KBM-7 (cell line): ENCODE results near the gene TOE1.
"Not testable (repeated sequence)": the region's sequence is repeated elsewhere in the genome, so short reads cannot be mapped to it uniquely, and the experiment has no call there.

Source experiments
- DNase-seq: peaks from one replicate; pipeline ENCODE4 v3.0.0-alpha.2; 2015
- in situ Hi-C: fragments of 300-500 bp; cut with MboI; formaldehyde crosslinking; loops from 2 replicates; pipeline ENCODE4 v1.14.3; 2020; ENCODE audit warnings: low sequenced_read_pairs, low pct_unique_long_range_greater_than_20kb, mixed read lengths

TOE1 gene

DNA sequence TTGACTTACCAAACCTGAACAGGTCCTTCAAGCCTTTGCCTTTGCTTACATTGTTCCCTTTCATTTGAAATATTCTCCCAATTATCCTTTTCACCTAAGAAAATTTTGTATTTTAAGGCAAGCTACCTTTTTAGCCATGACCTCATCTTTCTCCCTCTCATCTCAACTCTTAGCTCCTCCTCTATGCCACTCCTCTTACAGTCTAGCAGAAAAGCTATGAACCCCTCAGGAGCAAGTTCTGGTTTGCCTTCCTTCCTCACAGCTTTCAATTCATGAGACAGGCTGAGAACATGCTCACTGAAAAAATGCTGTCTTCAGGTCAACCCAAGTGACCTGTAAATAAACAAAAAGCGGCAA, 8.6 kb downstream of the TOE1 start:
- in situ Hi-C loops: no loop called here

DNA sequence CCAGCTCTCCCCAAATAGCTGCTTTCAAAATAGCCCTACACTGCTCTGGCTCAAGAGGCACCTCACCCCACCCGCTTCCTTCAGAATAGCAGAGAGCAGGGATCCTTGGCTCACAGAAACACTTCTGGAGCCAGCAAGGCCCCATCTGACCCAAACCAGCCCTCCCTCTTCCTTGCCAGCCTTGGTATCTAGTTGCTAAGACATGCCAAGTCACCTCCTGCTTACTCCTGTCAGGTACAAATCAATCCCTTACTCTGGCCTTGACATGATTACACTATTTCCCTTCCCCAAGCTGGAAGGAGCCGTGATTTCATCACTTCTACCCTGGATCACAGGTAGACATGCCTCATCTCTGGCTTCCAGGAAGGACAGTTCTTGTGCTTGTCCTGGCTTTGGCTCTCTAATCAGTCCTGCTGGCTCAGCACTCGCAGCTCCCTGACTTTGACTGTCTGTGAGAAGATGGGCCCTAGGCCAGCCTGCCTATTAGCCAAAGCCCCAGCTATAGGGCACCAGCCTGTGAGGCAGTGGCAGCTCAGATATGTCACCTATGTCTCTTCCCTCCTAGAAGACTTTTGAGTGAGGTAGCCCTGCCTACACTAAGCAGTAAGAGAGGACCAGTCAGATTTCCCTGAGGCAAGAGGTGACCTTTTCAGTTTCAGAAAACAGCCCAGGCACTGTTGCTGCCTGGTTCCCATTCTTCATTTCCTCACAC, 9.2 kb downstream of the TOE1 start:
- in situ Hi-C loops: no loop called here
- DNase-seq: no peak

More for the DNA sequence above, 8.6 kb downstream of the TOE1 start:
- no peak for DNase-seq

GRCh38 chr1:45351508-45351907, 11.5 kb downstream of the TOE1 start:
- in situ Hi-C loops: loop anchor here (10.0 kb wide), 1 partner anchor 143 kb away; the partner anchor contains the start of gene TESK2
- DNase-seq: no peak

DNA sequence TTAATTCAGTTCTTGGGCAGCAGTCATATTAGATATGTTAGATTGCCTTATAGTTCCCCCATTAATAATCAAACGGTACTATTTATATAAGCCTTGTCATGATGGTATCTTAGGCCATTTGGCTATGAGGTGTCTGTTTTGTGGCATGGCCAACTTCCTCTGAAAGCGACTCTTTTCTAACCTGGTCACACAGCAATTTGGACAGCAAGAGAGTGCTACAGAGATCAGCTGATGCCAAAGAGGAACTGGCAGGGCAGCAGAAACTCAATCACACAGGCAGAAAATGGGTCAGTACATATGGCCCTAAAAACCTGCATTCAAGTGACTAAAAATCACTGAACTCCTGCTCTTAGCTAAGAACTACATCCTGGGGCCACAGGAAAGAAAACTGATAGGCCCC, 13.7 kb downstream of the TOE1 start:
- in situ Hi-C loops: loop anchor here (10.0 kb wide), 1 partner anchor 141 kb away; the partner anchor contains the start of gene TESK2
- no peak for DNase-seq

DNA sequence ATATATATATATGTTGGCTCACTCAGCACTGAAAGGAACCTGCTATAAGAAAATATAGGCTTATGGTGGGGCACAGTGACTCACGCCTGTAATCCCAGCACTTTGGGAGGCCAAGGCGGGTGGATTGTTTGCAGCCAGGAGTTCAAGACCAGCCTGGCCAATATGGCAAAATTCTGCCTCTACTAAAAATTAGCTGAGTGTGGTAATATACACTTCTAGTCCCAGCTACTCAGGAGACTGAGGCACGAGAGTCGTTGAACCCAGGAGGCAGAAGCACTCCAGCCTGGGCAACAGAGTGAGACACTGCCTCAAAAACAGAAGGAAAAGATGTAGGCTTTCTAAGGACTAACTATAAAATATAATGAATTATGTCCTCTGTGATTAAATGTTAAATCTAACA, 14.9 kb downstream of the TOE1 start:
- in situ Hi-C loops: loop anchor here (10.0 kb wide), 1 partner anchor 140 kb away; the partner anchor contains the start of gene TESK2
- no peak for DNase-seq

GRCh38 chr1:45355683-45356082, 15.7 kb downstream of the TOE1 start:
- no peak for DNase-seq
- in situ Hi-C loops: loop anchor here (10.0 kb wide), 1 partner anchor 139 kb away; the partner anchor contains the start of gene TESK2

DNA sequence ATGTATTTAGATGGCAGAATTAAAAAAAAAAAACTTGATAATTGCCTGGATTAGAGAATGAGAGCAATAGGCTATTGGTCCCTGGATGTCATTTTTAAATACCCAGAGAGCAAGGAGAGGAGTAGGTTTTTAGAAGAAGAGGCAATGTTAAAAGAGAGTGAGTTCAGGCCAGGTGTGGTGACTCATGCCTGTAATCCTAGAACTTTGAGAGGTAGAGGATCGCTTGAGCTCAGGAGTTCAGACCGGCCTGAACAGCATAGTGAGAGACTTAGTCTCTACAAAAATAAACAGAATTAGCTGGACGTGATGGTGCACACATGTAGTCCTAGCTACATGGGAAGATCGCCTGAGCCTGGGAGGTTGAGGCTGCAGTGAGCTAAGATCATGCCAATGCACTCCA, 16.2 kb downstream of the TOE1 start:
- no peak for DNase-seq
- in situ Hi-C loops: loop anchor here (10.0 kb wide), 1 partner anchor 139 kb away; the partner anchor contains the start of gene TESK2

GRCh38 chr1:45359882-45360513, 20.0 kb downstream of the TOE1 start:
- peak; percentile 71 for DNase-seq
- in situ Hi-C loops: loop anchor here (10.0 kb wide), 1 partner anchor 135 kb away; the partner anchor contains the start of gene TESK2

GRCh38 chr1:45360981-45361380, 21.0 kb downstream of the TOE1 start:
- in situ Hi-C loops, DNase-seq: not testable (repeated sequence)

- in situ Hi-C loops: no loop called here
These were observed 24.3 kb downstream of the TOE1 start for GRCh38 chr1:45364294-45364693.

GRCh38 chr1:45365051-45365450, 25.1 kb downstream of the TOE1 start:
- in situ Hi-C loops: no loop called here
- DNase-seq: no peak

More at GRCh38 chr1:45364294-45364693, 24.3 kb downstream of the TOE1 start:
- DNase-seq: no peak

DNA sequence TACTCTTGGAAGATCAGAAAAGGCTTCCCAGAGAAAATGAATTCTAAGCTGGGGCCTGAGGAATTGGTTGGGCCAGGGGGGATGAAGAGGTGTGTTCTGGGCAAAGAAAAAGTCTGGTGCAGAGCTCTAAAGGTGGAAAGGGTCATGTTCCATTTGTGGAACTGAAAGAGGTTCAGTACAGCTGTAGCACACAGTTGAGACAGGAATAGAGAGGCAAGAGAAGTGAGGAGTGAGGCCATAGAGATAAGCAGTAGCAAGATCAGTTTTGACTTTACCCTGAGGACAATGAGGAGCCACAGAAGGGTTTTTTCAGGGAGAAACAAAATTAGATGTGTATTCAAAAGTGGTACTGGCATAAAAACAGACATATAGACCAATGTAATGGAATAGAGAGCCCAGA, 30.6 kb downstream of the TOE1 start:
- in situ Hi-C loops: no loop called here

DNA sequence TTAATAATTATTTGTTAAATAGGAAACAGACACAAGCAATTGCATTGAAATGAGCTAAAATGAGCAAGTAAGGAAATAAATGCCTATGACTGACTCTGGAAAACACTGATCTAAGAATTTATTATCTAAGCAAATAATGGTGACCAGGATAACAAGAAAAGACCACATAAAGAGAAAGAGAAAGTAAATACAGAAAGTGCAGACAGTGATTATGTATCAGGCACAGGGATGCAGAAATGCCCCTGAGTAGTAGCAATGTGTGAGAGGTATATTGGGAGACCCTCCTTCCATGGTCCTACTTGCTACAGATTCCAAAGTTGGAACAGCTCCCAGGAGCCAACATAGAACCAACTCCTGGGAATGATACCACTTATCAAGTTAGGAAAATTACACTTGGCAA, 33.6 kb downstream of the TOE1 start:
- in situ Hi-C loops: no loop called here
- DNase-seq: no peak

More for the DNA sequence above, 30.6 kb downstream of the TOE1 start:
- no peak for DNase-seq

- in situ Hi-C loops: no loop called here
- no peak for DNase-seq
These were observed 35.4 kb downstream of the TOE1 start for GRCh38 chr1:45375104-45376090.

DNA sequence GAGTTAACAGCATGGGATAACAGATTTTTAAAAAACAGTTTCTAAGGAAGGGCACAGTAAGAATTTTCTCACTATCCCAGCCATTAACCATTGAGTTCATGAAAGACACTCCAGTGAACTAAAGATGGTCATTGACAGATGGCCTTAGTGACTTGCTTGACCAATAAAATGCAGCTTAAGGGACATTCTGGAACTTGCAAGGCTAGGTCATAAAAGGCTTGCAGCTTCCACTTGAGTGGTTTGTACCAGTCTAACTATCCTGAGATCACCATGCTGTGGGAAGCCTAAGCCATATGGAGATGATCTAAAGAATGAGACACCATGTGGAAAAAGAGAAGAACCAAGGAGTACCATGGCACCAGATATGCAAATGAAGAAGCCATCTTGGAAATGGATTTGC, 38.2 kb downstream of the TOE1 start:
- in situ Hi-C loops: no loop called here
- DNase-seq: no peak

- DNase-seq: no peak
- in situ Hi-C loops: no loop called here
These were observed 39.6 kb downstream of the TOE1 start for GRCh38 chr1:45379524-45379923.

GRCh38 chr1:45380125-45380524, 40.2 kb downstream of the TOE1 start:
- no peak for DNase-seq
- in situ Hi-C loops: no loop called here

- in situ Hi-C loops: no loop called here
- DNase-seq: no peak
These were observed 40.8 kb downstream of the TOE1 start for GRCh38 chr1:45380730-45381129.

DNA sequence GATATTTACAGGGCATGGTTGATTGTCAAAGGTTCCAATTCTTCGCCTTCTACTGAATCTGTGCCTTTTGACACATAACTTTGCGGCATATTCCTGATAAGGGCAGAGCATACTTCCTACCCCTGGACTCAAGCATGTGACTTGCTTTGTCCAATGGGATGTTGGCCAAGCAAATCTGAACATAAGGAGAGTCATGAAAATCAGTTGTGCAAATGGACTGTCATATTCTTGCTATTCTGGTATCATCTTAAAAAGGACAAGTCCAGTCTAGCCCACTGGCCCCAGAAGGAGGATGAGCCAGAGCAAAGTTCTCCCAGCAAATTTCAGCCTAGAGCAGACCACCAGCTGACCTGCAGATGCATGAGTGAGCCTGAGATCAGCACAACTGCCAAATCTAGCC, 41.3 kb downstream of the TOE1 start:
- DNase-seq: no peak
- in situ Hi-C loops: no loop called here
